GM12801 (cell line): ENCODE data around the gene MYL12B.

Experiments used
- TF ChIP-seq, protein P1 (sequence below): IDR thresholded peaks from one replicate; pipeline ENCODE4 v1.5.1; 2011; ENCODE audit warnings: control low read depth; ENCODE audit not compliant: insufficient read length; ENCODE audit errors: extremely low read depth

MYL12B gene

DNA sequence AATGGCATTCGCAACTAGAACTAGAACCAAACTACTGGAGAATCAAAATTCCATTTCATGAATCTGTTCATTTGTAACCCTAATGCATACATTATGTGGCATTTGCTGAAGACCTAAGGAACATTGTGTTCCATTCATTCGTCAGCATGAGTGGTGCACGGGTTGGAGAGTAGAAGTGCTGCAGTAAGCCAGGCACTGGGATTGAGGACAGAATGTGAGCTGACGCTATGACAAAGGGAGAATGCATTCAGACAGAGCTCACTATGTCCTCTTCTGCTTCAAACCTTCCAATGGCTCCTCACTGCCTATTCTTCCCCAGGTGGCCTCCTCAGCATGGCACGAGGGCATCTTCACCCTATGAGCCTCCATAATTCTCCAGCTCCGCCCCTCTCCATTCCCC is 35.9 kb upstream of the MYL12B start:
- TF ChIP-seq, protein P1, sequence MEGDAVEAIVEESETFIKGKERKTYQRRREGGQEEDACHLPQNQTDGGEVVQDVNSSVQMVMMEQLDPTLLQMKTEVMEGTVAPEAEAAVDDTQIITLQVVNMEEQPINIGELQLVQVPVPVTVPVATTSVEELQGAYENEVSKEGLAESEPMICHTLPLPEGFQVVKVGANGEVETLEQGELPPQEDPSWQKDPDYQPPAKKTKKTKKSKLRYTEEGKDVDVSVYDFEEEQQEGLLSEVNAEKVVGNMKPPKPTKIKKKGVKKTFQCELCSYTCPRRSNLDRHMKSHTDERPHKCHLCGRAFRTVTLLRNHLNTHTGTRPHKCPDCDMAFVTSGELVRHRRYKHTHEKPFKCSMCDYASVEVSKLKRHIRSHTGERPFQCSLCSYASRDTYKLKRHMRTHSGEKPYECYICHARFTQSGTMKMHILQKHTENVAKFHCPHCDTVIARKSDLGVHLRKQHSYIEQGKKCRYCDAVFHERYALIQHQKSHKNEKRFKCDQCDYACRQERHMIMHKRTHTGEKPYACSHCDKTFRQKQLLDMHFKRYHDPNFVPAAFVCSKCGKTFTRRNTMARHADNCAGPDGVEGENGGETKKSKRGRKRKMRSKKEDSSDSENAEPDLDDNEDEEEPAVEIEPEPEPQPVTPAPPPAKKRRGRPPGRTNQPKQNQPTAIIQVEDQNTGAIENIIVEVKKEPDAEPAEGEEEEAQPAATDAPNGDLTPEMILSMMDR, result no peak

GRCh38 chr18:3230401-3231334 is 31.3 kb upstream of the MYL12B start:
- TF ChIP-seq, protein P1, result no peak

DNA sequence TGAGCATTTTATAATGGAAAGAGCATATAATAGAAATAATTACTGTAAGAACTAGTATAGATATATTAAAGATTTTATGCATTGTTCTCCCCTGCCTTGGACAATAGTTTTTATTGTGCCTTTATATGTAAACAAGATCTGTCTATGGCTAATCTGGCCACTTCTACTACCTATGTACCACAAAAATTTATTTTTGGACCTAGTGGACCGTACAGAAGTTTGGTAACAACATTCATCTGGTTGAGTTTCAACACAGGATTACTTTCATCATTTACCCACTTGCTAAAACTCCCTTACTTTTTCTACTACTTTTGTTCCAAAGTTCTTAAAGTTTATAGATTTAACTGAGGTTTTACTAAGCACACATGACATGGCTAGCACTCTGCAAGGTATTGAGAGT is 28.9 kb upstream of the MYL12B start:
- TF ChIP-seq, protein P1, result no peak

GRCh38 chr18:3233433-3234168 is 28.3 kb upstream of the MYL12B start:
- TF ChIP-seq, protein P1, result no peak

DNA sequence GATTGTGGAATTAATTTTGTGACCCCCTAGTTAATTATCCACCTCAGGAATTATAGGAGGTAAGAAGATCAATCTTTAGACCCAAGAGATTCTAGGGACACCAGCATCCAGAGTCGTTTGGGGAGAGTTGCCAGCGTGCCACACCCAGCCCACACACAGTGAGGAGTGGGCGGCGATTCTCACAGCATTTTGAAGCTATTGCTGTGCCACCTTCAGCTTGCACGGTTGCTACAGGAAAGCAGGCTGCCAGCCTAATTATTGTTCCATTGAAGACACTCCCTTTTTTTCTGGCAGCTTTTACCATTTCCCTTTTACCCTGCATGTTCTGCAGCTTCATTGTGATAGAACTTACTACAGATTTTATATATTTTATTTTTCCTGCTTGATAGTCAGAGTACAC is 27.5 kb upstream of the MYL12B start:
- TF ChIP-seq, protein P1, result no peak

DNA sequence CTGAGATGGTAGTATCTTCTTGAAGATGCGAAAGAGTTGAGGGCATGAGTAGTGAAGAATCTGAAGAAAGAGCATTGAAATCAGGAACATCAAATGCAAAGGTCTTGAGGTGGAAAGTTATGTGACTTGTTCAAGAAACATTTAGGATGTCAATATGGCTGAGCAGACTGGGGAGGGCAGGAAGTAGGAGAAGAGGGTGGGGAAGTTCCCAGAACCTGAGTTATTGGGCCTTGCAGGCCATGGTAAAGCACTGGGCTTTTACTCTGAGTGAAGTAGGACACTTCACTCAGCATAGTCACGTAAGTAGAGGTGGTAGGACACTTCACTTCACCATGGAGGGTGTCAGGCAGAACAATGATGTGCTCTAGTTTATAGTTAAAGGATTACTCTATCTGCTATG is 26.1 kb upstream of the MYL12B start:
- TF ChIP-seq, protein P1, result no peak

DNA sequence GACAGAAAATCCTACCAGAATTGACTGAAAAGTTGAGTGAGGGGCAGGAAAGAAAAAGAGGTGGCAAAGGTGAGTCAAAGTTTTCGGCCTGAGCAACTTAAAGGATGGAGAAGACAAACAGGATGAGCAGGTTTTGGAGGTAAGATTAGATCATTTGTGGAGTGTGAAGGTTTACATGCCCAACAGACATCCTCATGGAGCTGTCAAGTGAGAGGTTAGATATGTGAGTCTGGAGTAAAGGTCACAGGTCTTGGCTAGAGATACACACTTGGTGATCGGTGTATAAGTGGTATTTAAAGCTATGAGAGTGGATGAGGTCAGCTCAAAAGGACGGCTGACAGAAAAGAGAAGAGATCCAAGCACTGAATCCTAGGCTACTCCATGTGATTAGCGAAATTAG is 25.5 kb upstream of the MYL12B start:
- TF ChIP-seq, protein P1, result no peak
